Urothelium cell line (cell line): ENCODE data around the gene ADD2.

ENCODE experiments used
- DNase-seq: peaks from one replicate; pipeline ENCODE4 v3.0.0; 2011; ENCODE audit warnings: low spot score, mixed read lengths
- FAIRE-seq: peaks from 2 replicates; lab custom pipeline; 2011; peaks lifted over from hg19 to GRCh38; lab: Jason Lieb, UNC

The ADD2 gene

GRCh38 chr2:70726947-70727725, 40.9 kb downstream of the ADD2 start:
- peak; percentile 61 for DNase-seq
- no peak for FAIRE-seq

- FAIRE-seq (no peak), DNase-seq (no peak)
Observed at GRCh38 chr2:70725505-70725904, 42.5 kb downstream of the ADD2 start.

GRCh38 chr2:70724366-70724765, 43.6 kb downstream of the ADD2 start:
- FAIRE-seq (no peak), DNase-seq (no peak)

- no peak for FAIRE-seq
- DNase-seq, result no peak
Observed at GRCh38 chr2:70723286-70723885, 44.6 kb downstream of the ADD2 start.

GRCh38 chr2:70720124-70720523, 47.9 kb downstream of the ADD2 start:
- no peak for FAIRE-seq
- no peak for DNase-seq

GRCh38 chr2:70719231-70719630, 48.8 kb downstream of the ADD2 start:
- no peak for DNase-seq
- no peak for FAIRE-seq

- DNase-seq (no peak), FAIRE-seq (no peak)
Observed at GRCh38 chr2:70718736-70719135, 49.3 kb downstream of the ADD2 start.

GRCh38 chr2:70718241-70718640, 49.8 kb downstream of the ADD2 start:
- peak; percentile 62 for FAIRE-seq
- no peak for DNase-seq

- DNase-seq (no peak), FAIRE-seq (no peak)
Observed at GRCh38 chr2:70717431-70718038, 50.5 kb downstream of the ADD2 start.

- FAIRE-seq (no peak), DNase-seq (no peak)
Observed at GRCh38 chr2:70716951-70717350, 51.0 kb downstream of the ADD2 start.

GRCh38 chr2:70716131-70716743, 51.8 kb downstream of the ADD2 start:
- no peak for DNase-seq
- no peak for FAIRE-seq

- DNase-seq, result no peak
- FAIRE-seq, result no peak
Observed at GRCh38 chr2:70715071-70715985, 52.7 kb downstream of the ADD2 start.

GRCh38 chr2:70714141-70714905, 53.7 kb downstream of the ADD2 start:
- DNase-seq (no peak), FAIRE-seq (no peak)

GRCh38 chr2:70712916-70713315, 55.1 kb downstream of the ADD2 start:
- DNase-seq (no peak), FAIRE-seq (no peak)

- FAIRE-seq (no peak), DNase-seq (no peak)
Observed at GRCh38 chr2:70711191-70711590, 56.8 kb downstream of the ADD2 start.

GRCh38 chr2:70710038-70710690, 57.8 kb downstream of the ADD2 start:
- no peak for DNase-seq
- no peak for FAIRE-seq

GRCh38 chr2:70709275-70710037, 58.5 kb downstream of the ADD2 start:
- FAIRE-seq (no peak), DNase-seq (no peak)

- no peak for FAIRE-seq
- no peak for DNase-seq
Observed at GRCh38 chr2:70708376-70709199, 59.4 kb downstream of the ADD2 start.
